WTC11 (cell line): ENCODE measurements around the gene NPAS2. TPM values are rescaled to one million over a fixed set of nuclear protein-coding genes. Genes with fewer than 3 reads are reported as not detected.

Experiments used
- ATAC-seq: fragments of 200-7000 bp; cut with Tn5 transposase; 2 replicates; pipeline ENCODE4 v1.10.0; 2021; ENCODE audit warnings: mild to moderate bottlenecking, moderate library complexity
- CTCF ChIA-PET: fragments of 300-600 bp; sonication (Branson Sonifier 250); formaldehyde crosslinking; loops from one replicate; lab custom pipeline; 2021; ENCODE audit warnings: antibody characterized with exemption; lab: Charles Lee
- POLR2A ChIA-PET: fragments of 350-600 bp; sonication (Branson Sonifier 250); formaldehyde crosslinking; loops from one replicate; lab custom pipeline; 2021; ENCODE audit warnings: antibody characterized with exemption; lab: Charles Lee
- DNase-seq: peaks from one replicate; pipeline ENCODE4 v3.0.0; 2021; ENCODE audit warnings: low spot score
- H3K27ac Mint-ChIP-seq: 2 replicates; pipeline ENCODE4 v1.8.0; 2021; ENCODE audit warnings: mixed read lengths
- H3K27me3 Mint-ChIP-seq: 2 replicates; pipeline ENCODE4 v1.8.0; 2021; ENCODE audit warnings: low read depth, mild to moderate bottlenecking, moderate library complexity, mixed read lengths
- H3K36me3 Mint-ChIP-seq: 2 replicates; pipeline ENCODE4 v1.8.0; 2021; ENCODE audit warnings: mixed read lengths
- H3K4me1 Mint-ChIP-seq: 2 replicates; pipeline ENCODE4 v1.8.0; 2022; ENCODE audit warnings: mixed read lengths
- H3K4me3 Mint-ChIP-seq: 2 replicates; pipeline ENCODE4 v1.8.0; 2021; ENCODE audit warnings: mild to moderate bottlenecking, moderate library complexity, mixed read lengths
- H3K9me3 Mint-ChIP-seq: 2 replicates; pipeline ENCODE4 v1.8.0; 2021; ENCODE audit warnings: mixed read lengths
- ELF4 ChIP-seq: sonication (generic); formaldehyde crosslinking; IDR thresholded peaks from 2 replicates; pipeline ENCODE4 v1.8.1; 2022; ENCODE audit warnings: low read depth, mild to moderate bottlenecking, moderate library complexity, missing genetic modification reagents
- FOXJ3 ChIP-seq: sonication (generic); formaldehyde crosslinking; IDR thresholded peaks from 2 replicates; pipeline ENCODE4 v1.9.0; 2021; ENCODE audit warnings: missing genetic modification reagents, mild to moderate bottlenecking, borderline replicate concordance
- GTF2I ChIP-seq: fragments of 250-450 bp; sonication (Bioruptor Pico); conservative IDR thresholded peaks from 2 replicates; pipeline ENCODE4 v1.4.0; 2021; ENCODE audit warnings: mild to moderate bottlenecking
- HMGA2 ChIP-seq: fragments of 250-450 bp; sonication (Bioruptor Pico); IDR thresholded peaks from 2 replicates; pipeline ENCODE4 v1.4.0; 2021; ENCODE audit warnings: mild to moderate bottlenecking, moderate library complexity
- IRF1 ChIP-seq: sonication (generic); formaldehyde crosslinking; IDR thresholded peaks from 2 replicates; pipeline ENCODE4 v1.8.0; 2023; ENCODE audit warnings: missing genetic modification reagents
- NFYB ChIP-seq: sonication (generic); formaldehyde crosslinking; conservative IDR thresholded peaks from 2 replicates; pipeline ENCODE4 v1.8.0; 2022; ENCODE audit warnings: low read depth, missing genetic modification reagents
- RORB ChIP-seq: fragments of 250-450 bp; sonication (Bioruptor Pico); IDR thresholded peaks from 2 replicates; pipeline ENCODE4 v1.9.0; 2021; ENCODE audit warnings: mild to moderate bottlenecking
- SMAD3 ChIP-seq: sonication (generic); formaldehyde crosslinking; IDR thresholded peaks from 2 replicates; pipeline ENCODE4 v1.8.0; 2022; ENCODE audit warnings: missing genetic modification reagents, mild to moderate bottlenecking, borderline replicate concordance
- ZNF121 ChIP-seq: sonication (generic); formaldehyde crosslinking; IDR thresholded peaks from 2 replicates; pipeline ENCODE4 v1.8.0; 2023; ENCODE audit warnings: missing genetic modification reagents
- ZNF138 ChIP-seq: sonication (generic); formaldehyde crosslinking; conservative IDR thresholded peaks from 2 replicates; pipeline ENCODE4 v1.8.1; 2022; ENCODE audit warnings: mild to moderate bottlenecking, moderate library complexity, missing genetic modification reagents
- ZNF263 ChIP-seq: sonication (generic); formaldehyde crosslinking; IDR thresholded peaks from 2 replicates; pipeline ENCODE4 v1.8.1; 2022; ENCODE audit warnings: low read depth, mild to moderate bottlenecking, moderate library complexity, missing genetic modification reagents
- ZNF512 ChIP-seq: sonication (generic); formaldehyde crosslinking; IDR thresholded peaks from 2 replicates; pipeline ENCODE4 v1.8.1; 2022; ENCODE audit warnings: missing genetic modification reagents, borderline replicate concordance
- ZNF671 ChIP-seq: fragments of 250-450 bp; sonication (Bioruptor Pico); IDR thresholded peaks from 2 replicates; pipeline ENCODE4 v1.8.0; 2021; ENCODE audit warnings: mild to moderate bottlenecking
- total RNA-seq: library from RNA; stranded (reverse); gene quantifications from 3 replicates; pipeline ENCODE4 v1.2.3, GENCODE V29; 2021
- TF ChIP-seq, protein P1 (sequence below): sonication (generic); formaldehyde crosslinking; IDR thresholded peaks from 2 replicates; pipeline ENCODE4 v1.8.0; 2023; ENCODE audit warnings: mild to moderate bottlenecking, missing genetic modification reagents
- TF ChIP-seq, protein P2 (sequence below): fragments of 250-450 bp; sonication (Bioruptor Pico); IDR thresholded peaks from 2 replicates; pipeline ENCODE4 v1.8.0; 2021; ENCODE audit warnings: mild to moderate bottlenecking
- TF ChIP-seq, protein P3 (sequence below): sonication (generic); formaldehyde crosslinking; IDR thresholded peaks from 2 replicates; pipeline ENCODE4 v1.8.0; 2023; ENCODE audit warnings: missing genetic modification reagents, mild to moderate bottlenecking, borderline replicate concordance
- TF ChIP-seq, protein P4 (sequence below): sonication (generic); formaldehyde crosslinking; IDR thresholded peaks from 2 replicates; pipeline ENCODE4 v1.8.1; 2023; ENCODE audit warnings: mild to moderate bottlenecking, missing genetic modification reagents
- TF ChIP-seq, protein P5 (sequence below): sonication (generic); formaldehyde crosslinking; IDR thresholded peaks from 2 replicates; pipeline ENCODE4 v1.8.1; 2022; ENCODE audit warnings: low read depth, mild to moderate bottlenecking, moderate library complexity, missing genetic modification reagents, borderline replicate concordance

NPAS2 gene
- total RNA-seq, 1 experiment from 2014 or later: 2.6 TPM

- peak; percentile 55 for ATAC-seq
- no peak overlapping the region for H3K4me3 Mint-ChIP-seq
- POLR2A ChIA-PET: no interaction called here
- no peaks in the 10 kb centered on the region for H3K36me3 Mint-ChIP-seq
- TF ChIP-seq ELF4 (CRISPR knock-in tag) (no peak), ZNF671 (no peak), SMAD3 (no peak), ZNF512 (CRISPR knock-in tag) (no peak), ZNF263 (CRISPR knock-in tag) (no peak), FOXJ3 (no peak), GTF2I (no peak), NFYB (CRISPR knock-in tag) (no peak), HMGA2 (no peak), RORB (CRISPR knock-in tag) (no peak), ZNF138 (CRISPR knock-in tag) (no peak), ZNF121 (no peak), IRF1 (CRISPR knock-in tag) (no peak)
- TF ChIP-seq, protein P1, sequence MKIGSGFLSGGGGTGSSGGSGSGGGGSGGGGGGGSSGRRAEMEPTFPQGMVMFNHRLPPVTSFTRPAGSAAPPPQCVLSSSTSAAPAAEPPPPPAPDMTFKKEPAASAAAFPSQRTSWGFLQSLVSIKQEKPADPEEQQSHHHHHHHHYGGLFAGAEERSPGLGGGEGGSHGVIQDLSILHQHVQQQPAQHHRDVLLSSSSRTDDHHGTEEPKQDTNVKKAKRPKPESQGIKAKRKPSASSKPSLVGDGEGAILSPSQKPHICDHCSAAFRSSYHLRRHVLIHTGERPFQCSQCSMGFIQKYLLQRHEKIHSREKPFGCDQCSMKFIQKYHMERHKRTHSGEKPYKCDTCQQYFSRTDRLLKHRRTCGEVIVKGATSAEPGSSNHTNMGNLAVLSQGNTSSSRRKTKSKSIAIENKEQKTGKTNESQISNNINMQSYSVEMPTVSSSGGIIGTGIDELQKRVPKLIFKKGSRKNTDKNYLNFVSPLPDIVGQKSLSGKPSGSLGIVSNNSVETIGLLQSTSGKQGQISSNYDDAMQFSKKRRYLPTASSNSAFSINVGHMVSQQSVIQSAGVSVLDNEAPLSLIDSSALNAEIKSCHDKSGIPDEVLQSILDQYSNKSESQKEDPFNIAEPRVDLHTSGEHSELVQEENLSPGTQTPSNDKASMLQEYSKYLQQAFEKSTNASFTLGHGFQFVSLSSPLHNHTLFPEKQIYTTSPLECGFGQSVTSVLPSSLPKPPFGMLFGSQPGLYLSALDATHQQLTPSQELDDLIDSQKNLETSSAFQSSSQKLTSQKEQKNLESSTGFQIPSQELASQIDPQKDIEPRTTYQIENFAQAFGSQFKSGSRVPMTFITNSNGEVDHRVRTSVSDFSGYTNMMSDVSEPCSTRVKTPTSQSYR: no peak
- TF ChIP-seq, protein P2, sequence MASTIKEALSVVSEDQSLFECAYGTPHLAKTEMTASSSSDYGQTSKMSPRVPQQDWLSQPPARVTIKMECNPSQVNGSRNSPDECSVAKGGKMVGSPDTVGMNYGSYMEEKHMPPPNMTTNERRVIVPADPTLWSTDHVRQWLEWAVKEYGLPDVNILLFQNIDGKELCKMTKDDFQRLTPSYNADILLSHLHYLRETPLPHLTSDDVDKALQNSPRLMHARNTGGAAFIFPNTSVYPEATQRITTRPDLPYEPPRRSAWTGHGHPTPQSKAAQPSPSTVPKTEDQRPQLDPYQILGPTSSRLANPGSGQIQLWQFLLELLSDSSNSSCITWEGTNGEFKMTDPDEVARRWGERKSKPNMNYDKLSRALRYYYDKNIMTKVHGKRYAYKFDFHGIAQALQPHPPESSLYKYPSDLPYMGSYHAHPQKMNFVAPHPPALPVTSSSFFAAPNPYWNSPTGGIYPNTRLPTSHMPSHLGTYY (CRISPR knock-in tag): no peak
- TF ChIP-seq, protein P3, sequence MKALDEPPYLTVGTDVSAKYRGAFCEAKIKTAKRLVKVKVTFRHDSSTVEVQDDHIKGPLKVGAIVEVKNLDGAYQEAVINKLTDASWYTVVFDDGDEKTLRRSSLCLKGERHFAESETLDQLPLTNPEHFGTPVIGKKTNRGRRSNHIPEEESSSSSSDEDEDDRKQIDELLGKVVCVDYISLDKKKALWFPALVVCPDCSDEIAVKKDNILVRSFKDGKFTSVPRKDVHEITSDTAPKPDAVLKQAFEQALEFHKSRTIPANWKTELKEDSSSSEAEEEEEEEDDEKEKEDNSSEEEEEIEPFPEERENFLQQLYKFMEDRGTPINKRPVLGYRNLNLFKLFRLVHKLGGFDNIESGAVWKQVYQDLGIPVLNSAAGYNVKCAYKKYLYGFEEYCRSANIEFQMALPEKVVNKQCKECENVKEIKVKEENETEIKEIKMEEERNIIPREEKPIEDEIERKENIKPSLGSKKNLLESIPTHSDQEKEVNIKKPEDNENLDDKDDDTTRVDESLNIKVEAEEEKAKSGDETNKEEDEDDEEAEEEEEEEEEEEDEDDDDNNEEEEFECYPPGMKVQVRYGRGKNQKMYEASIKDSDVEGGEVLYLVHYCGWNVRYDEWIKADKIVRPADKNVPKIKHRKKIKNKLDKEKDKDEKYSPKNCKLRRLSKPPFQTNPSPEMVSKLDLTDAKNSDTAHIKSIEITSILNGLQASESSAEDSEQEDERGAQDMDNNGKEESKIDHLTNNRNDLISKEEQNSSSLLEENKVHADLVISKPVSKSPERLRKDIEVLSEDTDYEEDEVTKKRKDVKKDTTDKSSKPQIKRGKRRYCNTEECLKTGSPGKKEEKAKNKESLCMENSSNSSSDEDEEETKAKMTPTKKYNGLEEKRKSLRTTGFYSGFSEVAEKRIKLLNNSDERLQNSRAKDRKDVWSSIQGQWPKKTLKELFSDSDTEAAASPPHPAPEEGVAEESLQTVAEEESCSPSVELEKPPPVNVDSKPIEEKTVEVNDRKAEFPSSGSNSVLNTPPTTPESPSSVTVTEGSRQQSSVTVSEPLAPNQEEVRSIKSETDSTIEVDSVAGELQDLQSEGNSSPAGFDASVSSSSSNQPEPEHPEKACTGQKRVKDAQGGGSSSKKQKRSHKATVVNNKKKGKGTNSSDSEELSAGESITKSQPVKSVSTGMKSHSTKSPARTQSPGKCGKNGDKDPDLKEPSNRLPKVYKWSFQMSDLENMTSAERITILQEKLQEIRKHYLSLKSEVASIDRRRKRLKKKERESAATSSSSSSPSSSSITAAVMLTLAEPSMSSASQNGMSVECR (CRISPR knock-in tag): no peak
- TF ChIP-seq, protein P4, sequence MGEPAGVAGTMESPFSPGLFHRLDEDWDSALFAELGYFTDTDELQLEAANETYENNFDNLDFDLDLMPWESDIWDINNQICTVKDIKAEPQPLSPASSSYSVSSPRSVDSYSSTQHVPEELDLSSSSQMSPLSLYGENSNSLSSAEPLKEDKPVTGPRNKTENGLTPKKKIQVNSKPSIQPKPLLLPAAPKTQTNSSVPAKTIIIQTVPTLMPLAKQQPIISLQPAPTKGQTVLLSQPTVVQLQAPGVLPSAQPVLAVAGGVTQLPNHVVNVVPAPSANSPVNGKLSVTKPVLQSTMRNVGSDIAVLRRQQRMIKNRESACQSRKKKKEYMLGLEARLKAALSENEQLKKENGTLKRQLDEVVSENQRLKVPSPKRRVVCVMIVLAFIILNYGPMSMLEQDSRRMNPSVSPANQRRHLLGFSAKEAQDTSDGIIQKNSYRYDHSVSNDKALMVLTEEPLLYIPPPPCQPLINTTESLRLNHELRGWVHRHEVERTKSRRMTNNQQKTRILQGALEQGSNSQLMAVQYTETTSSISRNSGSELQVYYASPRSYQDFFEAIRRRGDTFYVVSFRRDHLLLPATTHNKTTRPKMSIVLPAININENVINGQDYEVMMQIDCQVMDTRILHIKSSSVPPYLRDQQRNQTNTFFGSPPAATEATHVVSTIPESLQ (CRISPR knock-in tag): no peak
- TF ChIP-seq, protein P5, sequence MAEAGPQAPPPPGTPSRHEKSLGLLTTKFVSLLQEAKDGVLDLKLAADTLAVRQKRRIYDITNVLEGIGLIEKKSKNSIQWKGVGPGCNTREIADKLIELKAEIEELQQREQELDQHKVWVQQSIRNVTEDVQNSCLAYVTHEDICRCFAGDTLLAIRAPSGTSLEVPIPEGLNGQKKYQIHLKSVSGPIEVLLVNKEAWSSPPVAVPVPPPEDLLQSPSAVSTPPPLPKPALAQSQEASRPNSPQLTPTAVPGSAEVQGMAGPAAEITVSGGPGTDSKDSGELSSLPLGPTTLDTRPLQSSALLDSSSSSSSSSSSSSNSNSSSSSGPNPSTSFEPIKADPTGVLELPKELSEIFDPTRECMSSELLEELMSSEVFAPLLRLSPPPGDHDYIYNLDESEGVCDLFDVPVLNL (CRISPR knock-in tag): no peak
- no peak overlapping the region for H3K27ac Mint-ChIP-seq
- H3K27me3 Mint-ChIP-seq: no peaks in the 10 kb centered on the region
- no peaks in the 10 kb centered on the region for H3K4me1 Mint-ChIP-seq
- H3K9me3 Mint-ChIP-seq: no peaks in the 10 kb centered on the region
- DNase-seq: peak; percentile 29
- CTCF ChIA-PET: interaction anchor here (0.9 kb wide), 1 partner anchor 77 kb away, joined by 3 read pairs; no protein-coding TSS in a partner anchor
Observed at GRCh38 chr2:100793982-100794381, 26.0 kb upstream of the NPAS2 start.
